NCI-H2171 (cell line): ENCODE results near the gene BCL7C.
"Not testable (repeated sequence)": the region's sequence is repeated elsewhere in the genome, so short reads cannot be mapped to it uniquely, and the experiment has no call there.

Source experiments
- DNase-seq: peaks from one replicate; lab custom pipeline; 2025; lab: John Stamatoyannopoulos, UW

Gene BCL7C

DNA sequence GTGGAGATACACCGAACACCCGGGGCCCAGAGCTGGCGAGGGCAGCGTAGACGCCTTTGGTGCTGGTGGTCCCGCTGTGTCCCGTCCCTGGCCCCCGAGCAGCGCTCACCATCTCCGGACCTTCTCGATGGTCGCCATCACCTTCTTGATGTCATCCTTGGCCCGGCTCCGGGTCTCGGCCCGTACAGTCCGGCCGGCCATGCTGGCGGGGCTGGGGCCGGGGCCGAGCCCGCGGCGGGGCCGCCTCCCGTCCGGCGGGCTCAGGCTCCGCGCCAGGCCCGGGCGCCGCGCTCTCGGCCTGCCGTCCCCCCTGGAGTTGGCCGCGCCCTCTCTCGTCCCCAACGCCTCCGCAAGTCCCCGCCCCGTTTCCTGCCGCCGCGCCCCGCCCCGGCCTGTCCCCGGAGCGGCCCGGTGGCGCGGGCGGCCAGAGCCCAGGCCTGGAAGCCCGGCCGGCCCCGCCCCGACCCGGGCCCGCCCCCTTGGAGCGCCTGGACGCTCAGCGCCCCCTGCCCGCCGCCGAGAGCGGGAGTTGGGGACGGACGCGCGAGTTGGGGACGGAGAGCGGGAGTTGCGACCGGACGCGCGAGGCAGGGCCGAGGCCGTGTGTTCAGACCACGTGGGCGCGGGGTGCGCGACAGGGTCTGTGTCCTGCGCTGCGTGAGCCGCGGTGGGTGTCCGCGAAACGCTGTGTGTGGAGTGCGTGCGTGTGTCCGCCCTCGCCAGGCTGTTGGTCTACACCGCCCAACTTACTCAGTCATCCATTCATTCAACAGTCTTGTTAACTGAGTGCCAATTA, at the start of gene BCL7C:
BCL7C (minus strand) TSS at position 334 of the 796 bp plus-strand sequence; CDS start at position 201, 133 bp downstream.
- DNase-seq = peak; percentile 82

DNA sequence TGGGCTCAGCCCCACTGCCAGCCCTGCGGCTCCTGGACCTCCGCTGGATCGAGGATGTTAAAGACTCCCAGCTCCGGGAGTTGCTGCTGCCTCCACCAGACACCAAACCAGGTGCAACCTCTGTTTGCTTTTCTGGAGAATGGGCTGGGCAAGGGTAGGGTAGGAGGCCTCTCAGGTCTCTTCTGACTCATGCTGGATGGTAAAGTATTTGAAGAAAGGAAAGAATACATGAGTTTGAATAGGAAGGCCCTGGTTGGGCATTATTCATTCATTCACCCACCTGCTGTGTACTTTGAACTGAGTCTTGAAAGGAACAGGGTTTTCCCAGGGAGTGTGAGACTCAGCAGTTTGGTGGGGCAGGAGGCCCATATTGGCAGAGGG, 48.5 kb upstream of the BCL7C start:
- no peak for DNase-seq

DNA sequence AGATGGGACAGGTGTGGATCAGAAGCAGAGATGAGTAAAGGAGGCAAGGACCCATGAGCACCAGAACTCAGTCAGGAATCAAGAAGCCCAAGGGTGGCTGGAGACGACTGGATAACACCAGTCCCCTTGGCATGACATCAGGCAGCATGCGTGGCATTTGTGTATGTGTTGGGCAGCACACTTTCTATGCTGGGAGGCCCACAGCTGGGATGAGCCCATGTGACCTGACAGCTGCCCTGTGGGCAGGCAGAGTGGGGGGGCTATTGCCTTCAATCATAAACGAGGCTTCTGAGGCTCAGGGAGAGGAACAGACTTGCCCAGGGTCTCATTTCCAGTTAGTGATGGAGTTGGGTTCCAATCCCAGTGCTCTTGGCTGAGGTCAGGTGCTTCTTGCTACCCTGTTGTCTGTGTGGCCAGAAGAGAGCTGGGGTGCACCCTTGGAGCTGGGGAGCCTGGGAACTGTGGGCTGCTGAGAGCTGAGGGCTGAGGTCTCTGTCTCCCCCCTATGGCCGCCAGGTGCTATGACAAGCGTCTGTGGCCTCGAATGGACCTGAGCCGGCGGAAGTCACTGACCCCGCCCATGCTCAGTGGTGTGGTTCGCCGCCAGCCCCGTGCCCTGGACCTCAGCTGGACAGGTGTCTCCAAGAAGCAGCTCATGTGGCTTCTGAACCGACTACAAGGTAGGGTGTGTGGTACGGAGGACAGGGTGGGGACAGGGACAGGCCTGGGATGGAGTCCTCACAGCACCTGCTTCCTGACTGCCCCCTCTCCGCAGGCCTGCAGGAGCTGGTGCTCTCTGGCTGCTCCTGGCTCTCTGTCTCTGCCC, 47.9 kb upstream of the BCL7C start:
- DNase-seq = peak; percentile 4

DNA sequence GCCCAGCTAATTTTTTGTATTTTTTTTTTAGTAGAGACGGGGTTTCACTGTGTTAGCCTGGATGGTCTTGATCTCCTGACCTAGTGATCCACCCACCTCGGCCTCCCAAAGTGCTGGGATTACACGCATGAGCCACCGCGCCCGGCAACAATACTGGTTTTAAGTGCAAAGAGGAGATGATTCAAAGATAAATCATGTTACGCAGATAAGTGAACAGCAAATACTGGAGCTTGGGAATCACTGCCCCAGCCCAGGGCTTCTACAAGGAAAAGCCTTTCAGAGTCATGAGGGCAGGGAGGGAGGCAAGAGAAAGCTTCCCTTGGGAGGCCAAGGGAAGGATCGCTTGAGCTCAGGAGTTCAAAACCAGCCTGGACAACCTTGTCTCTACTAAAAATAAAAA, 45.7 kb upstream of the BCL7C start:
- not testable (repeated sequence) for DNase-seq

DNA sequence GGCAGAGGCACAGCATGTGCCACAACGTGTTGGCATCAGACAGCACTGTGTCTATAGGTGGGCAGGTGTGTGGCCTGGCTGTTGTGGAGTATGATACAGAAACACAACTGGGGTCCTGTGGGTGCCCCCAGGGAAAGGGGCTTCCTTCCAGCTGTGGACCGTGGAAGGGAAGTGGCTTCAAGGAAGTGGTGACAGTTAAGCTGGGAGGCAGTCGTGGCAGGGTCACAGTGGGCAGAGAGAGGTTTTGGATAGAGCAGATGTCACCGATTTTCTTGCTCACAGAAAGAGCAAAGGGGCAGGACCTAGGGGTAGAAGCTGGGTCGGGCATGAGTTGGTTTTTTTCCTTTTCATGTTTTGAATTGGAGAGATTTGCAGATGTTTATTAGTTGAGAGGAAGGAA, 43.8 kb upstream of the BCL7C start:
- no peak for DNase-seq

DNA sequence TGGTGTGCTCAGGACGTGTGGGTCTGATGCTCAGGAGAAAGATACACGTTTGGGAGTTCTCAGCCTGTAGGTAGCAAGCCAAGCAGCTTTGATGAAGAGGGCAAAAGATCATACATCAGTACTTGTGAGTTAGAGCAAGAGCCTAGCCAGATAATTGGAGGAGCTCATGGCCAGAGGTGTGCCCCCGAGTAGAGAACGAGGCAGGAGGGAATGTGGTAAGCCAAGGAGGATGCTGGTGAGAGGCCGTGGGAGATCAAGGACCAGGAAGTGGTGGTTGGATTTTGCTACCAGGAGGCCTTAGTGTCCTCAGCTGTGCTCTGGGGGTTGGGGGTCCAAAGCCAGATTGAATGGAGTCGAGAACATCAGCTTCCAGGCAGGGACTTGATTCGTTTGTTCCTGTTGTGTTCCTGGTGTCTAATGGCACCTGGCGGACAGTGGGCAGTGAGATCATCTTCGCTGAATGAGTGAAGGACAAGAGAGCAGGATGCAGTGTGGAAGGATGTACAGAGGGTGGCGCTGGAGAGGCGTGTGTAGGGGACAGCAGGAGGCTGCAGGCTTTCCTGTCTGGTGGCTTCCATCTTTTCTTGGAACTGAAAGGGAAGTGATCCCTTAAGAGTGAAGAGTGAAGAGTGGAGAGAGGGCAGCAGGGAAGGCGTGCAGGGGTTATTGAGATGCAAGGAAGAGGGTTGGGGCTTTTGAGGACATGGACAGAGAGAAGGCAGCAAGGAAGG, 41.1 kb upstream of the BCL7C start:
- DNase-seq = no peak

DNA sequence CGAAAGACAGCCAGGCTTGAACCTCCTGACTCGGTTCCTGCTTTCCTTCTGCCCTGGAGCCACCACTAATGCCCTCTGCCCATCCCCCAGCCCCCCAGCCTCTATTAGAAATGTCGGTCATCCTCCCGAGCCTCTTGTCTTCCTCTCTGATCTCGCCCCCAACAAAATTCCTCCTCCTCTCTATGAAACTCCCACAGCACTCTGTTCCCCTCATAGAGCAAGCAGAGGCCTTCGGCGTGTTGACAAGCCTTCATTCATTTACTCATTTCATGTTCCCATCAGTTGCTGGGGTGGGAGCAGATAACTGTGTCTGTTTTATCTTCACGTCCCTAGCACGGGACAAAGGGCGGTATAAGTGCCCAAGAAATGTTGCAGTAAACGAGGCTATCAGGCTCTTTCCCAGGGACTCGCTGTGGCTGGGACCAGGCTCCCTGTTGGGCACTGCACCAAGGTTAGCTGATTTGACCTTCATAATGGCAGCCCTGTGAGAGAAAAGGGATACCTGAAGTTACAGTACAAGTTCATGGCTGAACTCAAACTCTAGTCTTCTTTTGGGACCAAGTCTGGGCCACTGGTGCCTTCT, 37.3 kb upstream of the BCL7C start:
- DNase-seq = no peak

DNA sequence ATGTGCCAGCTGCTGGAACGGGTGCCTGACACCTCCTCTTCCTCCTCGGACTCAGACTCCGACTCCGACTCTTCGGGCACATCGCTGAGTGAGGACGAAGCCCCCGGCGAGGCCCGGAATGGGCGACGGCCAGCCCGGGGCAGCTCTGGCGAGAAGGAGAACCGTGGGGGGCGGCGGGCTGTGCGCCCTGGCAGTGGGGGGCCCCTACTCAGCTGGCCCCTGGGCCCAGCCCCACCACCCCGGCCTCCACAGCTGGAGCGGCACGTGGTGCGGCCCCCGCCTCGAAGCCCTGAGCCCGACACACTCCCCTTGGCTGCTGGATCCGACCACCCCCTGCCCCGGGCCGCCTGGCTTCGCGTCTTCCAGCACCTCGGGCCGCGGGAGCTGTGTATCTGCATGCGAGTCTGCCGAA, 36.3 kb upstream of the BCL7C start:
- no peak for DNase-seq

DNA sequence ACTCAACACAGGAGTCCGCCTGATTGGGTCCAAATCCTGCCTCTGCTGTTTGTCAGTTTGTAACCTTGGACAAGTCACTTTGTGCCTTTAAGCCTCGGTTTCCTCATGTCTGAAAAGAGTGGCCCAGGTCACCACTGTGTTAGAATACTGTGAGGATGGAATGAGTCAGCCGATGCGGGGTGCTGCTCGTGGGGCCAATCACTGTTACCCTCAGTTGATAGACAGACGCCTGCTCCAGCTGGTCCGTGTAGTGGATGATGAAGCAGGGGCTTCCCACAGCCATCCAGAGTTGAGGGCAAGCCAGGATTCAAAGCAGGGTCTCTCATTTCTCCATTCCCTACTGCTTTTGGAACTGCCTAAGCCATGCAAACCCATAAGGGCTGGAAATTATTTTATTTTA, 35.3 kb upstream of the BCL7C start:
- no peak for DNase-seq

DNA sequence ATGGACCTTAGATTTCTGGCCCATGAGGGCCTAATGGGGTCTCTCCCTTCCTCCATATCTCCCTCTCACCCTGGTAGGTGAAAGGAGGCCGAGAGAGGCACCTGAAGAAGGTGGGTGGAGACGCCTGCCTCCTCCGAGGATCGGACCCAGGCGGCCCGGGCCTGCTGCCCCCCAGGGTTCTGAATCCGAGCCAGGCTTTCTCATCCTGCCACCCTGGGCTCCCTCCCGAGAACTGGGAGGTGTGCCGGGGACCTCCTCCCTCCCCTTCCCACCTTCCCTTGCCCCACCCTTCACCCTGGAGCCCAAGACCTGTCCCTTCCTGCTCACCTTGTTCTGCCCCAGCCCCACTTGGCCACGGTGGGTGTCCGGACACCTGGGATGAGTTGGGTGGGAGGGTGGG, 34.5 kb upstream of the BCL7C start:
- no peak for DNase-seq

DNA sequence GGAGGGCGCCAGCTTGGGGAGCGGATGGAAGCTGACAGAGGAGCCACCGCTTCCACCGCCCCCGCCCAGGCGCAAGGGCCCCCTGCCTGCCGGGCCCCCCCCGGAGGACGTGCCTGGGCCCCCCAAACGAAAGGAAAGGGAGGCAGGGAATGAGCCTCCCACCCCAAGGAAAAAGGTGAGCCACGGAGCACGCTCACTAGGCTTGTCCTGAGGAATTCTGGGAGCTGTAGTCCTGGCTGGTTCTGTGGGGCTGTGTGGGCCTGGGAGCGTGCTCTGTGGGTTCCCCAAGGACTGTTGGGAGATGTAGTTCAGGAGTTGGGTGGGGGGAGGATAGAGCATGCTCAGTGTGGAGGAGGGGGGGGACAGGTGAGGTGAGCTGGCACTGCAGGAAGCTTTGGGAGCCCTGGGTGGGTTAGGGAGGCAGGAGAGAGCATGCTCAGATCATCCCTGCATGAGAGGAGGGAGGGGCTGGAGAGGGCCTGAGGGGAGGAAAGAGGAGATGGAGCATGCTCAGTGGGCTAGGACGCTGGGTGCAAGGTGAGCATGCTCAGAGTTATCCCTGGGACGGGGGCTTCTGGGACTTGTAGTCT, 34.0 kb upstream of the BCL7C start:
- peak; percentile 83 for DNase-seq

DNA sequence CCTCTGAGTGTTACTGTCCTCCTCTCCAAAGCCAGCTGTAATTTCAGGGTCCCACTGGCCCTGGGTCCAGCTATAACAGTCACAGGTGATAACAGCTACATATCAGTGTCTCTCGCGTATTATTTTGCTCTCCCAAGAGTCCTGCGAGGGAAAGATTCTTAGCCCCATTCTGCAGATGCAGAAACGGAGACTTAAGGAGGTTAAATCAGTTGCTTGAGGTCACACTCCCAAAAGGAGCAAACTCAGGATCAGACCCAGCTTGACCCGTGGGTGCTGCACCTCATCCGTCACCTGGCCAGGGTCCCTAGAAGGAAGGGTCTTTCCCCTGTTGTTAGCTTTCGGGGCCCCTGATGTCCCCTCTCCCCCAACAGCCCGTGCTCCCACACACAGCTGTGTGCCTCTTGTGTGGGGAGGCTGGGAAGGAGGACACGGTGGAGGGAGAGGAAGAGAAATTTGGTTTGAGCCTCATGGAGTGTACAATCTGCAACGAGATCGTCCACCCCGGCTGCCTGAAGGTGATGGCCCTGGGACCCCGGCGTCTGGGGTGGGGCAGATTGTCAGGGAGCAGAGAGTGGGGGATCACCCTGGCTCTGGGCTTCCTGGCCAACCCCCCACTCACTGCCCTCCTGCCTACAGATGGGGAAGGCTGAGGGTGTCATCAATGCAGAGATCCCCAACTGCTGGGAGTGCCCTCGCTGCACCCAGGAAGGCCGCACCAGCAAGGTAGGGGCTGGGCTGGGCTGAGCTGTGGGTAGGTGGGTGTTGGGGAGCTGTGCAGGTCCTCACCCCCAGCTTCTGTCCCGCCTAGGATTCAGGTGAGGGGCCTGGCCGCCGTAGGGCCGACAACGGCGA, 33.3 kb upstream of the BCL7C start:
- DNase-seq = no peak

DNA sequence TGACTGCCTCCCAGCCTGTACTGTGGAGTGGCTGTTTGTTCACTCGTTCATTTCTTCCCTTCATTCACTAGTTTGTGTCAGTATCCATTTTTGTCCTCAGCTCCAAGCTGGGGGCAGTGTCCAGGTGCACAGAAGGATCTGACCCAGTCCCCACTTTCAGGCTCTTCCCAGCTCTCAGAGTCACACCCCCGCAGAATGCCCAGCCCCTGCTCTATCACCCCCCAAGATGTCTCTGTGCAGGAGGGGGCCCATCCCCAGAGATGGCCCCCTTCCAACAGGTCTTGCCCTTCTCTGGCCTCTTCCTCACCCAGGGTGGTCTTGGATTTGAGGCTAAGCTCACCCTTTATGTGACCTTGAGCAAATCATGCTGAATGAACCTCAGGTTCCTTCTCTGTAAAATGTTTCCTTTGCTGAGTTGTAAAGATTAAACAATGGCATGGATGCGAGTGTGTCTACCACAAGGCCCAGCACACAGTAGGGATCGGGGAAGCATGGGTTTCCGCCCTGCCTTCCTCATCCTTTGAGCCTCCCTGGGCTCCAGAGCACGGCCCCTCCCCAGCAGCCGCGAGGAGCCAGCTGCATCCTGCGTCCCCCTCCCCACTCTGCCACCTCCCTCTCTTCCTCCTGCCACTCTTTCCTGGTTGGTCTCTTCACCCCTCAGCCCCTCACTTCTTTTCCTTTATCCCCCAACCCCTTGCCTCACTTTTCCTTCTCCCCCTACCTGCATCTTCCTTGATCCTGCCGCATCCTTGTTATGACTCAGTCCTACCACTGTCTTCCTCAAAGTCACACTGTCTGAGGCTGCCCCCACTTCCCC, 32.3 kb upstream of the BCL7C start:
- DNase-seq = no peak

DNA sequence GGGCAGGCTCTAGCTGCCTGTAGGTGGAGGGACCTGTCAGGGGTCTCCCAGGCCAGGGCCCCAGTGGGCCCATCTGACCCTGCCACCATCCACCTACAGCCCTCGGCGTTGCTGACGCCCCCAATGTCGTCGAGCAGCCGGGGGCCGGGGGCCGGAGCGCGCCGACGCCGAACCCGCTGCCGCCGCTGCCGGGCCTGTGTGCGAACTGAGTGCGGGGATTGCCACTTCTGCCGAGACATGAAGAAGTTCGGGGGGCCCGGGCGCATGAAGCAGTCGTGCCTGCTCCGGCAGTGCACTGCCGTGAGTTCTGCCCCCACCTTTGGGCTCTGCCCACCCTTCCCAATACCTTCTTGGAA, 31.7 kb upstream of the BCL7C start:
- no peak for DNase-seq

DNA sequence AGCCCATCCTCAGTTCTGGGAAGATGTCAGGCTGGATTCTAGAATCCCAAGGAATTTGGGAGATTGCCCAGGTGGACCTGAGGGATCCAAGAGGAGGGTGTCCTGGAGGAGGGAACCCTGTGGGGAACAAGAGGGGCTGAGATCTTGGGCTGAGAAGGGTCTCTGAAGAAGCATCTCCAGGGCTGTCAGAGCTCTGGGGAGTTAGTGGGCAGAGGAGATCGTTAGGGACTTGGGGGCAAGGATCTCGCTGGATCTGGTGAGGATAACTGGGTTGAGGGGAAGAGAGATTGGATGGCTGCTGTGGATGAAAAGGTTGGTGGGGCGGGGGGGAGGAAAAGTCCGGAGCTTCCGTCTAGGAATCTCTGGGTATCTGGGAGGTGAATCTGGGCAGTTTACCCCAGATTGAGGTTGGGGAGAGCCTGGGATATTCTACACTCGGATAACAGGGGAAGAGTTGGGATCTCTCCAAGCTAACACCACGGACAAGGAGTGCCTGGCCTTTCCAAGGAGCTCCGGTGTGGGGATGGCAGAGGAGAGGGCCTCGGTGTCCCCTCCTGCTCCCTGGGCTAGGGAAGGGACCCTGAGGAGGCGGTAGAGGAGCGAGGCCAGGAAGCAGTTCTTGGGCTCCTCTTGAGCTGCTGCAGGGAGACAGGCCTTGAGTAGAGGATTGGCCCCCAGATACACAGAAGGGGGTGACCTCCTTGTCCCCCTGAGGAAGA, 31.2 kb upstream of the BCL7C start:
- DNase-seq = no peak

DNA sequence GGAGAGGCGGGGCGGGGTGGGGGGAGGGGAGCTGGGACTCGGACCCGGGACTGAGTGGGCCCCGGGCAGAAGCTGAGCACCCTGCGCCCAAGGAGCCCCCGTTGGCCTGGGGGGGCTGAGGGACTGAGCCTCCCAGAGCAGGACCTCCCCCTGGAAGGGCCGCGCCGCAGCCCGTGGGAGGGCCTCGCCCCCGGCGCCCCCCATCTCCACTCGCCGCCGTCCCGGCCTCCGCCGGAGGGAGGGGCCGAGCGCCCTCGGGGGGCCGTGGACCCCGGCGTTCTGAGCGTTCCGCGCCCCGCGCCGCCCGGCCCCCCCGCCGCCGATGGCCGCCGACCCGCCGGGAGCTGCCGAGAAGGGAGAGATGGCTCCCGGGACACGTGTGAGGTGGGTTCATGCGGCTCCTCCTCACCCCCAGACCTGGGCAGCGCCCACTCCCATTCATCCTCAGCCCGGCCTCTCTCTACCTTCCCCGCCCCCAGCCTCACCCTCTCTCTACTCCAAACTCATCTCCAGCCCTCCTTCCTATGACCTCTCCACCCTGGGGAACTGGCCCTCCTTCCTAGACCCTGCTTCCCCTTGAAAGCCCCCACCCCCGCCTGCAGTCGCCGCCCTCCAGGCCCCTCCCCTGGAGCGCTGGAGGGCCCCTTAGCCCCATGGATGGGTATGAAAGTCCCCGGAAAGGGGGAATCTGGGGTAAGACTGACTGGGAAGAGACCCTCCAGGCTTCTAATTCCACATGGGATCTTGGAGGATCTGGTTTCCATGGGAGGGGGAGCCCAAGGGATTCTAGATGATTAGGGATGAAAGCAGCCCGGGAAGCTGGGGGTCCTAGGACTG, 30.4 kb upstream of the BCL7C start:
- no peak for DNase-seq

DNA sequence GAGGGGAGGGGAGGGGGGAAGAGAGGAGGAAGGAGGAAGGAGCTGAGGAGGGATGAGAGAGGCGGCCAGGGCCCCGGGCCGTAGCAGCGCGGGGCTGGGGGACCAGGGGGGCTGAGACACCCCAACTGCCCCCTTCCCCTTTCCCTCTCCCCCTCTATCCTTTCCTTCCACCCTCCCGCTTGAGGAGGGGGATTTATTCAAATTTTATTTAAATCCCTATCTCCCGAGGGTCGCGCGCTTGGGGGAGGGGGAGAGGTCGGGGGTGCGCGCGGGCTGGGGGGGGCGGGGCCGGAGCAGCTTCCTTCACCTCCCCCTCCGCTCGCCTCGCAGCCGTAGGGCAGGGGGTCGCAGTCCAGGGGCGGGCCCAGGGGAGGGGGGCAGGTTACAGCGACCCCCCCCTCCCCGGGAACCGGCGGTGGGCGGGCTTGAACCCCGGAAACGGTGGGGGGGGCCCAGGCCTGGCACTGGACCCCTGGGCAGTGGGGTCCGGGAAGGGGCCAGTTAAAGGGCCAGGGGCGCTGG, 29.7 kb upstream of the BCL7C start, which contains the start of gene FBXL19:
FBXL19 (plus strand) TSS at position 19 of the 522 bp plus-strand sequence. CDS start 2,183 bp downstream, outside the sequence.
- DNase-seq = peak; percentile 57

DNA sequence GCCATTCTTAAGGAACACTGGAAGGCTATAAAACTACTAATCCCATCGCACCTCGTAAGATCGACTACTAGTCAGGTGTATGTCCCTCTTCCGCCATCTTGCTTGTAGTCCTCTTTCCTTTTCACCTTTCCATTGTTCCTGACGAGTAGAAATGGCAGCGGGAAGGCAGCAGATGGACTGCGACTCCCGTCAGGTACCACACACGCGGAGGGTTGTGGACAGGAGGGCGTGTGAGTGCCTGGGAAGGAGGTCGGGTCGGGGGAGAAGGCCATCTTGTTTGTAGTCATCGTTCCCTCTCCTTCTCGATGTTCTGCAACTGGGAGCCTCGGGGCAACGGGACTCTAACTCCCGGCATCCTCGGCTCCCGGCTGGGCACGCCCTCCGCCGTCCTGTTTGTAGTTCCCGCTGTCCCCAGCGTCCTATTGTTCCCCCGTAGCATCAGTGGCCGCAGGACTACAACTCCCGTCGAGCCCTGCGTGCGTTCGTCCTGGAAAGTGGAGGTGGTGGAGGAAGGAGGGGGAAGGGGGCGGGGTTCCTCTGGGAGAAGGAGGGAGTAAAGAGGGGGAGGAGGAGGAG, 29.2 kb upstream of the BCL7C start:
- peak; percentile 98 for DNase-seq
